Umbilical cord (tissue), 2 donors: Measurements from ENCODE around the gene AGO1. TPM values are rescaled to one million over a fixed set of nuclear protein-coding genes. Genes with fewer than 3 reads are reported as not detected.
"Not testable (repeated sequence)": the region's sequence is repeated elsewhere in the genome, so short reads cannot be mapped to it uniquely, and the experiment has no call there.

Source experiments
- DNase-seq: peaks from one replicate; pipeline ENCODE4 v3.0.0-alpha.2; 2015; ENCODE audit warnings: low spot score
- total RNA-seq: library from RNA; depleted of rRNA; stranded (reverse); fragments of >200 nt; gene quantifications from one replicate; pipeline ENCODE4 v1.2.3, GENCODE V29; 2014; ENCODE audit warnings: low replicate concordance; ENCODE audit not compliant: insufficient read depth

AGO1 gene
- total RNA-seq, 1 donor from 2014 or later = 8.4 TPM

DNA sequence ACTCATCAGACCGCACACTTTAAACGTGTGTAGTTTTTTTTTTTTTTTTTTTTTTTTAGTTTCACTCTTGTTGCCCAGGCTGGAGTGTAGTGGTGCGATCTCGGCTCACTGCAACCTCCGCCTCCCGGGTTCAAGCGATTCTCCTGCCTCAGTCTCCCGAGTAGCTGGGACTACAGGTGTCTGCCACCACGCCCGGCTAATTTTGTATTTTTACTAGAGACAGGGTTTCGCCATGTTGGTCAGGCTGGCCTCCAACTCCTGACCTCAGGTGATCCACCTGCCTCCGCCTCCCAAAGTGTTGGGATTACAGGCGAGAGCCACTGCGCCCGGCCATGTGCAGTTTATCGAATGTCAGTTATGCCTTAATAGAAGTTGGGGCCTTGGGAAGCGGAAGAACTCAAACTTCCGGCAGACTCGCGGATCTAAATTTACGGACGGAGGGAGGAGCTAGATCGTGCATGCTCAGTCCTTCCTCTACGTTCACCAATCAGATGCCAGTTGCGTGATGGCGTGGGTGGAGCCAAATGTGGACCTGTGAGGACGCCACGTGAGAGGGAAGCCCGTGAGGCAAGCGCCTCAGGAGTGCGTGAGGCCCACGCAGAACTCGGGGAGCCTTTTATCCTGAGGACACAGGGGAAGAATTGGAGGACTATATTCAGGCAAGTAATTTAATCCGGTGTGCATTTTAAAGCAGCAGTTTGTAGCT is 13.6 kb upstream of the AGO1 start:
- not testable (repeated sequence) for DNase-seq

DNA sequence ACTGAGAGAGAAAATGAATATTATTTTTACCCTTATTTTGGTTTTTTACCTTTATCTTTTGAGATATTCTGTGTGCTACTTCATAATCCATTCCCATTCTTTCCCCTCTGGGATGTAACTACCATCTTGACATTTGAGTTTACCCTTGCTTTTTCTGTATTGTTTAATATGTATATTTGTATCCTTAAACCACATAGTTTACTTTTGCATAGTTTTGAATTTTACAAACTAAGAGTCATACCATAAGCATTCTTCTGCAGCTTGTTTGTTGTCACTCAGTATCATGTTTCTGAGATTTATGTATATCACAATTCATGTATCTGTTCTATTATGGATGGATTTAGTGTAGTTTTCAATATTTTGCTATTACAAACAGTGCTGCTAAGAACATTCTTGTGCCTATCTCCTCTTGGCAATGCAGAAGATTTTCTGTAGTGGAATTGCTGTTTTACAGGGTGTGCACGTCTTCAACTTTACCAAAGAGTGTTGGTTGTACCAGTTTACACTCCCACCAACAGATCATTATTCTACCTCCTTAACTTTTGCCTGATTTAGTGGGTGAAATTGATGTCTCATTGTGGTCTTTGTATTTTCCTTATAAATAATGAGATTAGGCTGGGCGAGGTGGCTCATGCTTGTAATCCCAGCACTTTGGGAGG is 12.2 kb upstream of the AGO1 start:
- DNase-seq = no peak

DNA sequence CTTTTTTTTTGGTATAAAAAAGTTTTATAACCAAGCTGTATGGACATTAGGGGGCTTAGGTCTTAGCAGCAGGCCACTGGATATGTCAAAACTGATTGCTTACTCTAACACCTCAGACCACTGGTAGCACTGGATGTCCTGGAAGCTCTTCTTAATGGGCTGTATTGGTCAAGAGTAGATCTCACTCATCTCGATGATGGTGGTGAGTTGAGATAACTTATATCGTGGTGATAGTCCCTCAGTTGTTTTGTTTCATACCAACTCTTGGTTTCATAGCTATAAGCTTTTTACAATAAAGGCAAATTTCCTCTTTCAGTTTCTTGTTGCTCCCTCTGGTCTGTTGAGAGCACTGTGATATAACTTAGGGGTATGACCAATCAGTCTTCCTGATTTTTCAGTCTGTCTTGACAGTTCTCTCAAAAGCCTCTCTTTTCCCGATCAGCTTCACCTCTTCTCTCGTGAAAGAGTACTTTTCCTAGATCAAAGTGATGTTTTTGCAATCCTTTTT is 9.7 kb upstream of the AGO1 start:
- DNase-seq = no peak

DNA sequence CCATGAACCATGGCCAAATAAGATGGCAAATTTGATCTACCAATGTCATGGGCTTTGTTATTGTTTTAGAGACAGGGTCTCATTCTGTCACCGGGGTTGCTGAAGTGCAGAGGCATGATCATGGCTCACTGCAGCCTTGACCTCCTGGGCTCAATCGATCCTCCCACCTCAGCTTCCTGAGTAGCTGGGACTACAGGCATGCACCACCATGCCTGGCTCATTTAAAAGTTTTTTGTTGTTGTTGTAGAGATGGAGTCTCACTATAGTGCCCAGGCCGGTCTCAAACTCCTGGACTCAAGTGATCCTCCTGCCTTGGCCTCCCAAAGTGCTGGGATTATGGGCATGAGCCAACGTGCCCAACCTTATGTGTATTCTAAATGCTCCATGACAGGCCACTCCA is 8.9 kb upstream of the AGO1 start:
- not testable (repeated sequence) for DNase-seq

DNA sequence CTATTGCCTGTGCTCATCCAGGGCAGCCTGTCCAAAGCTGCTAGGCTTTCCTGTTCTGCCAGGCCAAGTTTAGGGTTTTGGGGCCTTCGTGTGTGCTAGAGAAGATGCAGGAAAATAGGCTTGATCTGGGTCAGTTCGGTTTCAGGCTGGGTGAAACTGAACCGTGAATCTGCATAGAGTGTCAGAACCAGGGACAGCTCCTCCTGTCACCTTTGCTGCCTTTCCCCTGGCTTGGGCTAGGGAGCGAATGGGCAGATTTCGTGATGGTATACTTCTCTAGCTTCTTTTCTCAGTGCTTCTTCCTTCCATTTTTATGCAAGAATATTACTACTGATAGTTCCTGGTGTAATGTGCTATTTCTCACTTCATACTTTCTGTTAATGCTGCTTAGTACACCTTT is 6.0 kb upstream of the AGO1 start:
- DNase-seq = no peak

DNA sequence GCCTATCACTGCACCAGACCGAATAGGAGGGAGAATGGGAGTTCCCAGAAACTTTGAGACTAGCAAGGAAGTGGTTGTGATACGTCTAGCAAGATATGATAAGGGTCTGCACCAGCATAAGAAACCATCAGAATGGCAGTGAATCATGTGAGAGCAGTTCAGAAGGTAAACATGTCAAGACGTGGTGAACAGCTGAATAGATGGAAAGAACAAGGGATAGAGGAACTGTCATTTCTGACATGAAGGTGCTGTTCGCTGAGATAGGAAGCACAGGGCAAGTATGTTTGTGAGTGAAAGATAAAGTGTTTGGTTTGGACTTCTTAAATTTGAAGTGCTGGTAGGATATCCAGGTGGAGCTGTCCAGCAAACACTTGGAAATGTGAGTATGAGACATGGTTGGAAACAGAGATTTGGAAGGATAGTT is 1.1 kb upstream of the AGO1 start:
- DNase-seq = no peak

DNA sequence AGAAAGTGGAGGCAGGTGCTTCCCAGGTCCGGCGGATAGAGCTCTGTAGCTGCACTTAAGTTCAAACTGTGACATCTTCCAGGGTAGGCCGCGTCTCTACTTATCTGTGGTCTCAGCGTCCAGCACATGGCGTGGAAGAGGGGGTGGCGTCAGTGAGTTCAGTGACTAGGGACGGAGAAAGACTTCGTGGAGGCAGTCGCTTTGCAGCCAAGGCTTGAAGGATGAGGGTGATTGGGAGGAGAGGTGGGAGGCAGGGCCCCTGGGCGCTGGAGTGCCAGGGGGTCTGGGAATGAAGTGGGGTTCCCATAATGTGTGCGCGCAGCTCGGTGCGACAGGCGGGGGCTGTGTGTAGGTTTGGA is 444 bp upstream of the AGO1 start:
- DNase-seq = no peak

DNA sequence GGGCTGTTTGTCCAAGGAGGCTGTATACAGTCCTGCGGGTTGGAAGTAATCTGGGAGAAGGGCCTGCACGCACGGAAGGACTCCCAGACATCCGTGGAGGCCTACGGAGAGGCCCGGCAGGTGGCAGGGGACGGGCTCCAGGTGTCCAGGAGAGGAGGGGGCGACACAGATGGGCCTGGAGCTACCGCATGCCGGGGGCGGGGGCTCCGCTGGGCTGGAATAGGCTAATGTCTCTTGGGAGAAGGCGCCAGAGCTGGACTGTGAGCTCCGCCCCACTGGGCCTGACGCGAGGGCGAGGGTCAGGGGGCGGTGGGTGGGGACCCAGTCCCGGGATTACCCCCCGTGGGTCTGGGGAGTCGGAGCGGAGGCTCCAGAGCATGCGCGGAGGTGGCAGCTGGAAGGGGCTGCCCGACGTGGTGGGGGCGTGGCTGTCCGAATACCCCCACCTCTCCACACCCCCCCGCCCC is 659 bp downstream of the AGO1 start:
- peak; percentile 66 for DNase-seq

DNA sequence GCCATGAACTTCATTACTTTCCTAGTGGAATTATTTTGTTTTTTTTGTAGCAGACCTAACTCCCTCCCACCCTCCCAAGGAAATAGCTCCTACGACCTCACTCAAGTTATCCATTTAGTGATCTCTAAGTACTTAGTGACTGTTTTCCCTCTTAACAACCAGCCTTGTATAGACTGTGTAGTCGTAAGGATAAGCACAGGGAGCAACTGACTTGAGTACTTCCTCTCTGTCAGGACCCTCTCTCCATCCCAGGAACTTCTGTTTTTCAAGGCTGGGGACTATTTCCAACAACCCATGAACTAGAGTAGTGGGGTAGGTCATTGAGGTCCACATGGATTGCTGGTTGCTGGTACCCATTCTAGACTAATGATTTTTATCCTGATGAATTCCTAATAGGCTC is 1.9 kb downstream of the AGO1 start:
- no peak for DNase-seq

DNA sequence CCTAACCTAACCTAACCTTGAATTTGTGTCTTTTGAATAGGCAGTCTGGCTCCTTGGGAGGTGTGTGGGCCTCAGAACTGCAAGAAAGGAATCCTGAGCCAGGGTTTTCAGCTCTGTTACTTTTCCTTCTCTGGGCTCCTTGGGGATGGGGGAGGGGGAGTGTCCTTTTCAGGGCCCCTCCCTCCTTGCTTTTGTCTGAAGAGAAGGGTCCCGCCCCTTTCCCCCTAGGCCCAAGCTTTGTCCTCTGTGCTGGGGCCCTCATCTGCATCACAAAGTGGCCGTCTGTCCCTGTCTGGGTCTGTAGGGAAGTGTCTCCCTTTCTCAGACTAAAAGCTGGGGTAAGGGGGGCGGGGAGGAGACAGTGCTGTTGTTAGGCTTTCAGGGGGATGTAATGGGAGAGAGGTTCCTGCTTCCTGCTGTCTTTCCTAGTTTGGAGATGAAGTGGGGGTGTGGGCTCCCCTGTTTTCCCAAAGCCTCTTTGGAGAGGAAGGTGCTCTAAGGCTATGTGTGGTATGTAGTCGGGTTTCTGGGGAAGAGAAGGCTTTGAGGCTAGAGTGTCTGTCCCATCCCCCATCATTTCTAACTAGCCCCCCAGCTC is 3.1 kb downstream of the AGO1 start:
- no peak for DNase-seq

DNA sequence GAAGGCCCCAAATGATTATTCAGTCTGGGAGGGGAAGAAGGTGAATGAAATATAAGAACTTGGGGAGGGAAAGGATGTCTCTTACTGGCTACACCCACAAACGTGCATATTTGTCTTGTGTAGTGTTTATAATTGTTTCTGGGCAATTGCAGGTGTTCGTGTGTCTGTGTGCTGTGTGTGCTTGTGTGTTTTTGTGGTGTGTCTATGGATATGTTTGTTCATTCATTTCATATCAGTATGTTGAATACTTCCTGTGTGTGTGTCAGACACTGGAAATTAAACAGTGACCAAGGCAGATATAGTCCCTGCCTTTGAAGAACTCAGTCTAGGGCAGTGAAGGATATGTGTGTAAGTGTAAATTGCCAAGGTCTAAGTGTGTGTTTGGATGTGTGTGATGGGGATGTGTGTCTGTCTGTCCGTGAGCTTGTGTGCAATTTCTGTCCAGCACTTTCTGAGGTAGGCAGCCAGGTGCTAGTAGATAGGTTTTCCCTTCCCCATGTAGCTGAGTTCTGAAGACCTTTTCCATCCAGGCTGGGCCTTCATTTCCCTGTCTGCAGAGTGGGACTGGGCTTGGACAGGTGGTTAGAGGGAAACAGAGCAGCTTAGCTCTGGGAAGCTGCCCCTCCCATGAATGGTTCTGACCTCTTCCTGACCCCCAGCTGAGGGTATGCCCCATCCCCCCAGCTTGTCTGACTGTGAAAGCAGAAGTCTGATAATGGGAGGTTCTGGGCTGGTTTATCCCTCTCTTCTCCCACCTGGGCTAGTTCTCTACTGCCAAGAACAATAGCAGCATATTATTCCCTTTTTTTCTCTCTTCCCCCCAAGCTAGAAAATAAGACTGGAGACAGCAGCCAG is 3.8 kb downstream of the AGO1 start:
- no peak for DNase-seq

DNA sequence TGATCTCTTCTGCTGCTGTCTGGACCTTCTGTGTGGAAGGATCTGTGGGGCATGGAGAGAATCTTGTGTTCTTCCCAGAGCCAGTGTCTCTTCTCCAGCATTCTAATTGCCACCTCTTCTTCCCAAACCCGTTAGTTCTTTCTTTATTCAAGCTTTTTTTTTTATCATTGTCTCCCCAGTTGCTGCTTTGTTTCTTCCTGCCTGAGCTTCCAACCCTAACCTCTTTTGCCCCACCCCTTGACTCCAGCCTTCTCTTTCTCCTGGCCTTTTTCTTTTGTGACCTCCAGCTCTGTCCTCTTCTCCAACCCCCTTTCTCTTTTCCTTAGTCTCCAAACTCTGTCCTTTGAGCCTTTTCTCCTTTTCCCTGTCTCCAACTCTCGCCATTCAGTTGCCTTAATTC is 4.5 kb downstream of the AGO1 start:
- DNase-seq = no peak

DNA sequence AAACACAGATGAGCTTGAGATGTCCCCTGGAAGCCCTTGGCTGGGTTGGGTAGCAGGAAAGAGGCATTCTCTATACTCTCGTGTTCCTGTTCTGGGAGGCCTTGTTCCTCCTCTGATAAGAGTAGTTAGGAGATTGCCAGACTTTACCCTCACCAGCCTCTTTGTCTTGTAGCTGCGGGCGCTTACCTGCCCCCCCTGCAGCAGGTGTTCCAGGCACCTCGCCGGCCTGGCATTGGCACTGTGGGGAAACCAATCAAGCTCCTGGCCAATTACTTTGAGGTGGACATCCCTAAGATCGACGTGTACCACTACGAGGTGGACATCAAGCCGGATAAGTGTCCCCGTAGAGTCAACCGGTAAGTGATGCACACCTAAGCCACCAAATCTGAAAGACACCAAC is 5.2 kb downstream of the AGO1 start:
- DNase-seq = no peak

DNA sequence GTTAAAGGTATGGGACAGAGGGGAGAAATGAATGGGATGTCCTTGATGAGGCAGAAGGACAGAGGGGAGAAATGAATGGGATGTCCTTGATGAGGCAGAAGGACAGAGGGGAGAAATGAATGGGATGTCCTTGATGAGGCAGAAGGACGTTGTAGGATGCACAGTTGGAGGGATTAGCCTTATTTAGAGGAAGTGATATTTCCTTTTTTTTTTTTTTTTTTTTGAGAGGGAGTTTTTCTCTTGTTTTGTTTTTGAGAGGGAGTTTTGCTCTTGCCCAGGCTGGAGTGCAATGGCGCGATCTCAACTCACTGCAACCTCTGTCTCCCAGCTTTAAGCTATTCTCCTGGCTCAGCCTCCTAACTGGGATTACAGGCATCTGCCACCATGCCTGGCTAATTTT is 6.0 kb downstream of the AGO1 start:
- not testable (repeated sequence) for DNase-seq

DNA sequence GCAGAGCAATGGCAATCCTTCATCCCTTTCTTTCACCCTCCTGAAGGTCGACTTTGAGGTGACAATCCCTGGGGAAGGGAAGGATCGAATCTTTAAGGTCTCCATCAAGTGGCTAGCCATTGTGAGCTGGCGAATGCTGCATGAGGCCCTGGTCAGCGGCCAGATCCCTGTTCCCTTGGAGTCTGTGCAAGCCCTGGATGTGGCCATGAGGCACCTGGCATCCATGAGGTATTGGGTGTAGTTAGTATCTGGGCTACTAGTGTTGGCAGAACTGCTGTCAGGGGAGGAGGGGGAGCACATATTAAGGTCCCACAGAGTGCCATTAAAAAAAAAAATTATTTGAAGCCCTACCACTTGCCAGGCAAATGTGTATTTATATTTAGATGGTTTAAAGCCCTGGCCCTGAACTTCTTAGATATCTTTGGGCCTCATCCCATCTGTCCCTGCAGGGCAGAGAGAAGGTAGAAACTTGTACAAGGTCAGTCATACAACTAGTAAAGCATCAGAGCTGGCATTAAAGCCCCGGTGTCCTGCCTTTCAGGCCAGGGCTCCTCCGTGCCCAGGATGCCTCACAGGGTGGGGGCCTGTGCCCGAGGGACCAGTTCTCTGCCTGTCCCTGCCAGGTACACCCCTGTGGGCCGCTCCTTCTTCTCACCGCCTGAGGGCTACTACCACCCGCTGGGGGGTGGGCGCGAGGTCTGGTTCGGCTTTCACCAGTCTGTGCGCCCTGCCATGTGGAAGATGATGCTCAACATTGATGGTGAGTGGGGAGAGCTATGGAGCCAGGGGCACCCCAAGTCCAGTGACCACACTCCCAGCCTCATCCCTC is 10.3 kb downstream of the AGO1 start:
- no peak for DNase-seq

DNA sequence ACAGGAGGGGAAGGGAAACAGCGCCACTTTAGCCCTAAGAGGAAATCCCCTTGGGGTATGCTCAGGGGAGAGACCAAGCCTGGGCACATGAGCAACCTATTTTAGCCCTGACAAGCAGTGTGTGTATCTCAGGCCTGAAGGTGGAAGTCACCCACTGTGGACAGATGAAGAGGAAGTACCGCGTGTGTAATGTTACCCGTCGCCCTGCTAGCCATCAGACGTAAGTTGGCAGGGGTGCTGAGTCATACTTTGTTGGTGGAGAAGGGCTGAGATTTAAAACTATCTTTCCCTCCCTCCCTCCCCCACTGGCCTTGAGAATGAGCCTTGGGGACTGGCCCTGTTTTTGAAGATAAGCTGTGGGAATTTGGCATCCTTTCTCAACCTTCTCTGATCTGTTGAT is 11.2 kb downstream of the AGO1 start:
- DNase-seq = peak; percentile 21

DNA sequence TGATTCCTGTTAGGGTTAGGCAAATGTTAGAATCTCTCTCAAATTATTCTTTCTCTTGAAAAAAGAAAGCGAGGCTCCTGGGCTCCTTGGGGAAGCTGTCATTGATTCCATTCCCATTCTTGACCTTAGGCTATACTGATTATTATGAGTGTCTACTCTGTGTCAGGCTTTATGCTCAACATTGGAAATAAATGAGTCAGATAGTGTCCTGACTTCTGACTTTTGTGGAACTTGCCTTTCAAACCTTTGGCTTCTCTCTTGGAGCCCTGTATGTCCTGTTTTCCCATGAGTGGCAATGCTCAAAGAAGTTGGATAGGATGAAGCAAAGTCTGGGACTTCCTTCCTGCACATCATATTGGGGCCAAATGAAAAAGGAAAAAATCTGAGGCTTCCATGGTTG is 11.6 kb downstream of the AGO1 start:
- DNase-seq = no peak

DNA sequence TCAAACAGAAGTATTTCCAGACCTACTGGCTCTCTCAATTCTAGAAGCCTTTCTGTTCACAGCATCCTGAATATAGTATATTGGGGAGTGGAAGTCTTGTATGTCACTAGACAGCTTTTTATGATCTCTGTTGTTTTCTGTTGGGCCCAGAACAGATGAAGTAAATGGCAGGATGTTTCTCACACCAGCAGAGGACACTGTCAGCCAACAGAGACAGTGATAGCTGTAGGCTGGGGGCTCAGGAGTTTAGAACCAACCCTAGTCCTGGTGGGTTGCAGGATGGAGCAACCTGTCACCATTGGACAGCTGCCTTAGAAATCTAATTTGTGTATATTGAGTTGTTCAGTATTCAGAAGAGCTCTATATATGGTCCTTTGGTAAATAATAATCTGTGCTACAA is 16.9 kb downstream of the AGO1 start:
- no peak for DNase-seq

DNA sequence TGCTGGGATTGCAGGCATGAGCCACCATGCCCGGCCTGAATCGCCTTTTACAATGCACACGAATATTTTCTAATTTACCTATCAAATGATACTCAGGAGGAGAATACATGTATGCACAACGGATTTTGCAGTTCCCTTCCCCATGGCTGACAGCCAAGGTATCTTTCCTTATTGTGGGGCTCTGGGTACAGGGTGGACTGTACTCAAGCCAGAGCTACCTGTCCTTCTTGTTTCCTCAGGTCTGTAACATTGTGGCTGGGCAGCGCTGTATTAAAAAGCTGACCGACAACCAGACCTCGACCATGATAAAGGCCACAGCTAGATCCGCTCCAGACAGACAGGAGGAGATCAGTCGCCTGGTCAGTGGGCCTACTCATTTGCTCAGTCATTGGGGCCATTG is 18.2 kb downstream of the AGO1 start:
- DNase-seq = no peak

DNA sequence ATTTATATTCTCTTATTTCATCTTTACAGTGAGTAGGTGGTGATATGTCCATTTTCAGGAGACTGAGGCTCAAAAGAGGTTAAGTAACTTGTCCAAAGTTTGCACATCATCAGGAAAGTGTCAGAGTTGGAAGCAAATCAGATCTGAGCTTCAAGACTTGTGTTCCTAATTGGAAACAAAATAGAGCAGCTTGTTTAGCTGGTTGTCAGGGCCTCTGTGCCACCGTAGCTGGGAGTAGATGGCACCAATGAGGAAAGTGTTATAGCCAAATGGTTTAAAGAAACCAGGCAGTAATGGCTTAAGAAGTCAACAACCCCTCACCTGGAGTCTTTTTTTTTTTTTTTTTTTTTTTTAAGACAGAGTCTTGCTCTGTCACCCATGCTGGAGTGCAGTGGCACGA is 19.7 kb downstream of the AGO1 start:
- no peak for DNase-seq

DNA sequence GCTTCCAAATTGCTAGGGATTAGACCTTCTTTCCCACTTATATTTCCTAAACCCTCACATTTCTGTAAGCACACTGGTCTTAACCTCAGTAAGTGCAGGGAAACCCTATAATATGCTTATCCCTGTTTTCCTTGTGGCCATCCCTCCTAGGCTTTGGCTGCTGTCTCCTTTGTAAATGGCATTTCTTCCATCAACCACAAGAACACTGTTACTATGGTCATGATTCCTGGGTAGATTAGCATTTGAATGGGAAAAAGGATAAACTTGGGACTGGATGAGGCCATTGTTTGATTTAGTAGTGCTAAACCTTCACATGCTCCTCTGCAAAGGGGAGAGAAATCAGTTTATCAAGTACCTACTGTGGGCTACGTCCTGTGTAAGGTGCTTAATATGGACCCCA is 31.7 kb downstream of the AGO1 start:
- no peak for DNase-seq
